ENCODE results near the gene SRI. TPM values are rescaled to one million over a fixed set of nuclear protein-coding genes. Genes with fewer than 3 reads are reported as not detected.
"Not testable (repeated sequence)": the region's sequence is repeated elsewhere in the genome, so short reads cannot be mapped to it uniquely, and the experiment has no call there.

The SRI gene
- total RNA-seq, 2 experiments from 2014 or later = 152 to 168 TPM

DNA sequence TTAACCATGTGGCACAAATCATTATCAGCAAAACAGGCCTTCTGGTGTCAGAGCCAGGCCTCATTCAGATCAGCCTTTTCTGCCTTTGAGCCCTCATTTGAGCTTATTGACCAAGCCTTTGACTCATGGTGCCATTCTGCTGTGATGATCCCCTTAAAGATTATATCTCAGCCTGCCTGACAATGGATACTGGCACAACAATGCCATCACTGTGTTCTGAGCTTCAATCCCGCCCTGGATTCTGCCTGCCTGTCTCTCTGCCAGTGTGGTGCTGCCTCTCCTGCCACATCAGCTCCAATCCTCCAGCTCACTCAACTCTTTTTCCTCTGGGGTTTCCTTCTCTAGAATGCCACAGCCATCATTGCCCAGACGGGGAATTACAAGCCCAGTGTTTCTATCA, 52.6 kb downstream of the SRI start:
- Mint-ChIP-seq H3K9me3 (no peaks in the 10 kb centered on the region), H3K27me3 (ENCODE audit: low read depth) (no peaks in the 10 kb centered on the region), H3K36me3 (ENCODE audit: low read depth) (no peaks in the 10 kb centered on the region), H3K4me3 (no peak overlapping the region), H3K4me1 (ENCODE audit: low read depth) (no peaks in the 10 kb centered on the region), H3K27ac (no peak overlapping the region)
- intact Hi-C loops (cut with micrococcal nuclease) = loop anchor here (5.0 kb wide), 1 partner anchor 660 kb away; no protein-coding TSS in a partner anchor
- DNase-seq = no peak
- CTCF ChIA-PET = no interaction called here

DNA sequence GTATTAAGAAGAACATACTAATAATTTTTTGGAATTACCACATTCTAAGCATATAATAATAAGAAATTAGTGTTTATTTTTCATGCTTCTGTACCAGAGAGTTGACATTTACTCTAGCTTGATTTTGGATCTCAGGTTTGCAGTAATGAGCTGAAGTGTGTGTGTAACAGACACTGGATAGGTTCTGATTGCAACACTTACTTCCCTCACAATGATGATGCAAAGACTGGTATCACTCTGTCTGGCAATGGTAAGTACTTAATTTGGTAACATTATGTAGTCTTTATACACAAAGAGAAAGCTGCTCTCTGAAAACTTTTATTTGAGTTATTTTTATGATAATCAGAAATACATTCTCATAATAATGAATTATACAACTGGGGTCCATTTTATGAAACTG, 54.1 kb downstream of the SRI start:
- H3K27me3 Mint-ChIP-seq (ENCODE audit: low read depth) = no peaks in the 10 kb centered on the region
- intact Hi-C loops (cut with micrococcal nuclease) = loop anchor here (5.0 kb wide), 1 partner anchor 658 kb away; no protein-coding TSS in a partner anchor
- H3K9me3 Mint-ChIP-seq = no peaks in the 10 kb centered on the region
- H3K4me3 Mint-ChIP-seq = no peak overlapping the region
- DNase-seq = no peak
- CTCF ChIA-PET = no interaction called here
- H3K4me1 Mint-ChIP-seq (ENCODE audit: low read depth) = no peaks in the 10 kb centered on the region
- no peaks in the 10 kb centered on the region for H3K36me3 Mint-ChIP-seq (ENCODE audit: low read depth)
- H3K27ac Mint-ChIP-seq = no peak overlapping the region

DNA sequence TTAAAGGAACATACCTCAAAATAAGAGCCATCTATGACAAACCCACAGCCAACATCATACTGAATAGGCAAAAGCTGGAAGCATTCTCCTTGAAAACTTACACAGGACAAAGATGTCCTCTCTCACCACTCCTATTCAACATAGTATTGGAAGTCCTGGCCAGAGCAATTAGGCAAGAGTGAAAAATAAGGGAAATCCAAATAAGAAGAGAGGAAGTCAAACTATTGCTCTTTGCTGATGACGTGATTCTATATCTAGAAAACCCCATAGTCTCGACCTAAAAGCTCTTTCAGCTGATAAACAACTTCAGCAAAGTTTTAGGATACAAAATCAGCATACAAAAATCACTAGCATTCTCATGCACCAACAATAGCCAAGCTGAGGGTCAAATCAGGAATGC, 60.1 kb downstream of the SRI start:
- Mint-ChIP-seq H3K9me3 (peaks cover 16% of the 10 kb centered on the region), H3K36me3 (ENCODE audit: low read depth) (peaks cover 19% of the 10 kb centered on the region)
- intact Hi-C loops (cut with micrococcal nuclease); H3K4me1 Mint-ChIP-seq (ENCODE audit: low read depth); DNase-seq; H3K4me3 Mint-ChIP-seq; H3K27me3 Mint-ChIP-seq (ENCODE audit: low read depth); H3K27ac Mint-ChIP-seq: not testable (repeated sequence)
- CTCF ChIA-PET = interaction anchor here (0.8 kb wide), 1 partner anchor 9 kb away, joined by 3 read pairs; no protein-coding TSS in a partner anchor

DNA sequence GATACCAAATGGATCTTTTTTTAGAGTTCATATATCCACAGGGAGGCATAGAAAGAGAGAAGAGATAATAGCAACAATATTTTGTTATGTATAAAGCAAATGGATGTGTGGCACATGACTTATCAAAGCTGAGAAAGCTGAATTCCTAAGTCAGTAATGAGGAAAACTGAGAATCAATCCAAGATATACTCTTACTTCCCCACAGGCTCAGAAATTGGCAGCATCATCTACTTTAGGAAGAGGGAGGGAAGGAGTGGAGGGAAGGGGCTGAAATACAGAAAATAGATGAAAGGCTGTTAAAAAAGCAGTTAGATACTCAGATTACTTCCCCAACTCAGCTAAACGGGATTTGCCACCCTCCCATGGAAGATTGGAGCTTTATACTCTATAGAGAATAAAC, 63.5 kb downstream of the SRI start:
- peaks cover 19% of the 10 kb centered on the region for H3K36me3 Mint-ChIP-seq (ENCODE audit: low read depth)
- no peak overlapping the region for H3K4me3 Mint-ChIP-seq
- intact Hi-C loops (cut with micrococcal nuclease) = no loop called here
- no peaks in the 10 kb centered on the region for H3K27me3 Mint-ChIP-seq (ENCODE audit: low read depth)
- peaks cover 16% of the 10 kb centered on the region for H3K9me3 Mint-ChIP-seq
- DNase-seq = no peak
- H3K27ac Mint-ChIP-seq = no peak overlapping the region
- CTCF ChIA-PET = no interaction called here
- H3K4me1 Mint-ChIP-seq (ENCODE audit: low read depth) = no peaks in the 10 kb centered on the region

DNA sequence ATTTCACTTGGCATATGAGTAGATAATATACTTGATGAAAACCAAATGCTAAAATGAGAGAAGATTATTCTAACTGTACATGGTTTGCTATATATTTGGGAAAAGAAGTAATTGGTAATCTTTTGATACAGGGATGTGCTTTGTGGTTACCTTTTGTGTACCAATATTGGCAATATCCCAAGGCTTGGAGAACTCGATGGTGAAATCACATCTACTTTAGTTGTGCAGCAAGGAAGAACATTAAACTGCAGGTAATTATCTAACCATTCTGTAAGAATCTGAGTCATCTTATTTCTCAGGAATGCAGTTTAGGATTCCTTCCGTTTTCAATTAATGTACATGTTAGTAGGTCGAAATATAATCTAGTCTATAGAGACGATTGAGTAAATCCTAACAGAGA, 64.1 kb downstream of the SRI start:
- Mint-ChIP-seq H3K36me3 (ENCODE audit: low read depth) (peaks cover 21% of the 10 kb centered on the region), H3K4me3 (no peak overlapping the region), H3K27ac (no peak overlapping the region), H3K9me3 (peaks cover 16% of the 10 kb centered on the region), H3K27me3 (ENCODE audit: low read depth) (no peaks in the 10 kb centered on the region), H3K4me1 (ENCODE audit: low read depth) (no peaks in the 10 kb centered on the region)
- CTCF ChIA-PET = no interaction called here
- intact Hi-C loops (cut with micrococcal nuclease) = no loop called here
- DNase-seq = no peak

Other genes with a start within 250 kb of the SRI start
- not detected for gene STEAP4, start 86.9 kb upstream of the SRI start, total RNA-seq

All from activated naive CD4-positive, alpha-beta T cell treated with anti-CD3 and anti-CD28 coated beads for 36 hours (primary cell).